HTERT RPE-1 (cell line): ENCODE measurements around the gene TYW1.
"Not testable (repeated sequence)": the region's sequence is repeated elsewhere in the genome, so short reads cannot be mapped to it uniquely, and the experiment has no call there.

Experiments
- in situ Hi-C: fragments of 300-500 bp; cut with MboI; formaldehyde crosslinking; loops from 4 replicates; pipeline ENCODE4 v1.14.3; 2020; ENCODE audit warnings: low sequenced_read_pairs

TYW1 gene

GRCh38 chr7:67185660-67186129 lies 189.1 kb downstream of the TYW1 start:
- in situ Hi-C loops: not testable (repeated sequence)

- in situ Hi-C loops: not testable (repeated sequence)
Observed at GRCh38 chr7:67189160-67189559, 192.5 kb downstream of the TYW1 start.

GRCh38 chr7:67189801-67190465 lies 193.3 kb downstream of the TYW1 start:
- in situ Hi-C loops: not testable (repeated sequence)

GRCh38 chr7:67191002-67191720 lies 194.5 kb downstream of the TYW1 start:
- in situ Hi-C loops: not testable (repeated sequence)

- in situ Hi-C loops: not testable (repeated sequence)
Observed at GRCh38 chr7:67192123-67192702, 195.6 kb downstream of the TYW1 start.

- in situ Hi-C loops: not testable (repeated sequence)
Observed at GRCh38 chr7:67192889-67193613, 196.4 kb downstream of the TYW1 start.

GRCh38 chr7:67196176-67196575 lies 199.5 kb downstream of the TYW1 start:
- in situ Hi-C loops: not testable (repeated sequence)

GRCh38 chr7:67198865-67199526 lies 202.4 kb downstream of the TYW1 start:
- in situ Hi-C loops: not testable (repeated sequence)

- in situ Hi-C loops: not testable (repeated sequence)
Observed at GRCh38 chr7:67205772-67206171, 209.1 kb downstream of the TYW1 start.

GRCh38 chr7:67206452-67206851 lies 209.8 kb downstream of the TYW1 start:
- in situ Hi-C loops: no loop called here

GRCh38 chr7:67208656-67209055 lies 212.0 kb downstream of the TYW1 start:
- in situ Hi-C loops: not testable (repeated sequence)

GRCh38 chr7:67209256-67209655 lies 212.6 kb downstream of the TYW1 start:
- in situ Hi-C loops: no loop called here

GRCh38 chr7:67210567-67210966 lies 213.9 kb downstream of the TYW1 start:
- in situ Hi-C loops: no loop called here

GRCh38 chr7:67211650-67212330 lies 215.2 kb downstream of the TYW1 start:
- in situ Hi-C loops: not testable (repeated sequence)

- in situ Hi-C loops: not testable (repeated sequence)
Observed at GRCh38 chr7:67213038-67213437, 216.4 kb downstream of the TYW1 start.

GRCh38 chr7:67223551-67223950 lies 226.9 kb downstream of the TYW1 start:
- in situ Hi-C loops: not testable (repeated sequence)

GRCh38 chr7:67226340-67226907 lies 229.8 kb downstream of the TYW1 start:
- in situ Hi-C loops: not testable (repeated sequence)

GRCh38 chr7:67226967-67227366 lies 230.3 kb downstream of the TYW1 start:
- in situ Hi-C loops: not testable (repeated sequence)

- in situ Hi-C loops: not testable (repeated sequence)
Observed at GRCh38 chr7:67229018-67229417, 232.4 kb downstream of the TYW1 start.

- in situ Hi-C loops: not testable (repeated sequence)
Observed at GRCh38 chr7:67230029-67230428, 233.4 kb downstream of the TYW1 start.
